ENCODE data around the gene INPP5D.
"Not testable (repeated sequence)": the region's sequence is repeated elsewhere in the genome, so short reads cannot be mapped to it uniquely, and the experiment has no call there.

The INPP5D gene

GRCh38 chr2:233059797-233060500, at the start of gene INPP5D:
Gene INPP5D, plus strand, starts transcription at chr2:233060342. Its CDS starts 137 bp downstream, at chr2:233060479.
- DNase-seq: no peak

GRCh38 chr2:233010569-233011267, 49.4 kb upstream of the INPP5D start:
- no peak for DNase-seq

- DNase-seq: no peak
Observed at GRCh38 chr2:233011268-233011650, 48.9 kb upstream of the INPP5D start.

- no peak for DNase-seq
Observed at GRCh38 chr2:233011702-233012131, 48.4 kb upstream of the INPP5D start.

GRCh38 chr2:233012301-233012971, 47.7 kb upstream of the INPP5D start:
- DNase-seq: no peak

- DNase-seq: no peak
Observed at GRCh38 chr2:233013027-233013461, 47.1 kb upstream of the INPP5D start, which contains the start of gene NGEF. Gene NGEF, minus strand, starts transcription at chr2:233013256. Its CDS starts 38,366 bp downstream, at chr2:232974890.

- no peak for DNase-seq
Observed at GRCh38 chr2:233013650-233014049, 46.5 kb upstream of the INPP5D start.

- DNase-seq: no peak
Observed at GRCh38 chr2:233015019-233015645, 45.0 kb upstream of the INPP5D start.

- DNase-seq: no peak
Observed at GRCh38 chr2:233017947-233018346, 42.2 kb upstream of the INPP5D start.

- DNase-seq: not testable (repeated sequence)
Observed at GRCh38 chr2:233019610-233020009, 40.5 kb upstream of the INPP5D start.

GRCh38 chr2:233020454-233020853, 39.7 kb upstream of the INPP5D start:
- no peak for DNase-seq

- peak; percentile 31 for DNase-seq
Observed at GRCh38 chr2:233021771-233022170, 38.4 kb upstream of the INPP5D start.

GRCh38 chr2:233022561-233022960, 37.6 kb upstream of the INPP5D start:
- no peak for DNase-seq

GRCh38 chr2:233023007-233023760, 37.0 kb upstream of the INPP5D start:
- no peak for DNase-seq

- DNase-seq: no peak
Observed at GRCh38 chr2:233023761-233024410, 36.3 kb upstream of the INPP5D start.

- no peak for DNase-seq
Observed at GRCh38 chr2:233025706-233026105, 34.4 kb upstream of the INPP5D start.

GRCh38 chr2:233026198-233026813, 33.8 kb upstream of the INPP5D start:
- DNase-seq: peak; percentile 84

- peak; percentile 21 for DNase-seq
Observed at GRCh38 chr2:233029321-233029720, 30.8 kb upstream of the INPP5D start.

- no peak for DNase-seq
Observed at GRCh38 chr2:233031556-233032500, 28.3 kb upstream of the INPP5D start.

Measured in EL (cell line).